ENCODE data around the gene ACAD8.
A peak's percentile ranks its signal among the peaks of the same experiment; 100 is the strongest.
"Not testable (repeated sequence)": the region's sequence is repeated elsewhere in the genome, so short reads cannot be mapped to it uniquely, and the experiment has no call there.

ACAD8 gene

GRCh38 chr11:134242376-134242775, 11.0 kb upstream of the ACAD8 start:
- no peak for DNase-seq

GRCh38 chr11:134243913-134244312, 9.5 kb upstream of the ACAD8 start:
- no peak for DNase-seq

- no peak for DNase-seq
Observed at GRCh38 chr11:134244593-134244992, 8.8 kb upstream of the ACAD8 start.

- no peak for DNase-seq
Observed at GRCh38 chr11:134245434-134245833, 7.9 kb upstream of the ACAD8 start.

GRCh38 chr11:134246100-134246499, 7.3 kb upstream of the ACAD8 start:
- DNase-seq = no peak

GRCh38 chr11:134246678-134247077, 6.7 kb upstream of the ACAD8 start:
- no peak for DNase-seq

- DNase-seq = no peak
Observed at GRCh38 chr11:134248910-134249480, 4.4 kb upstream of the ACAD8 start.

GRCh38 chr11:134250246-134250645, 3.1 kb upstream of the ACAD8 start:
- DNase-seq = no peak

GRCh38 chr11:134250675-134251074, 2.7 kb upstream of the ACAD8 start:
- DNase-seq = no peak

GRCh38 chr11:134252346-134253187, 801 bp upstream of the ACAD8 start:
- peak; percentile 41 for DNase-seq

GRCh38 chr11:134254433-134255183, 1.2 kb downstream of the ACAD8 start:
- no peak for DNase-seq

GRCh38 chr11:134255184-134255561, 1.8 kb downstream of the ACAD8 start:
- not testable (repeated sequence) for DNase-seq

GRCh38 chr11:134257101-134257500, 3.7 kb downstream of the ACAD8 start:
- no peak for DNase-seq

GRCh38 chr11:134258577-134258976, 5.2 kb downstream of the ACAD8 start:
- no peak for DNase-seq

- DNase-seq = no peak
Observed at GRCh38 chr11:134260503-134260902, 7.1 kb downstream of the ACAD8 start.

GRCh38 chr11:134260983-134261382, 7.6 kb downstream of the ACAD8 start:
- DNase-seq = no peak

GRCh38 chr11:134261626-134262488, 8.5 kb downstream of the ACAD8 start:
- peak; percentile 34 for DNase-seq

GRCh38 chr11:134264966-134265764, 11.8 kb downstream of the ACAD8 start:
- no peak for DNase-seq

- DNase-seq = no peak
Observed at GRCh38 chr11:134266440-134266839, 13.1 kb downstream of the ACAD8 start.

GRCh38 chr11:134266841-134267251, 13.5 kb downstream of the ACAD8 start:
- no peak for DNase-seq

GRCh38 chr11:134267461-134267860, 14.1 kb downstream of the ACAD8 start:
- DNase-seq = no peak

- no peak for DNase-seq
Observed at GRCh38 chr11:134267966-134268365, 14.6 kb downstream of the ACAD8 start.

All from femur (tissue), 1 donor.